Parathyroid adenoma (tissue), 2 donors: Measurements from ENCODE around the gene GNAT3.

ENCODE experiments used
- H2AFZ ChIP-seq: fragments of 300-600 bp; sonication (generic); one replicate; pipeline ENCODE4 v1.7.0; 2017; ENCODE audit warnings: antibody characterized with exemption, mild to moderate bottlenecking
- H3K27ac ChIP-seq: fragments of 300-600 bp; sonication (generic); one replicate; pipeline ENCODE4 v1.7.0; 2017
- H3K27me3 ChIP-seq: fragments of 300-600 bp; sonication (generic); one replicate; pipeline ENCODE4 v1.7.0; 2017; ENCODE audit warnings: low read length; ENCODE audit not compliant: control insufficient read depth, insufficient read depth
- H3K36me3 ChIP-seq: fragments of 300-600 bp; sonication (generic); one replicate; pipeline ENCODE4 v1.7.0; 2017; ENCODE audit warnings: low read length; ENCODE audit not compliant: control insufficient read depth, insufficient read depth
- H3K4me1 ChIP-seq: fragments of 300-600 bp; sonication (generic); one replicate; pipeline ENCODE4 v1.7.0; 2017; ENCODE audit warnings: control low read depth
- H3K4me2 ChIP-seq: fragments of 300-600 bp; sonication (generic); one replicate; pipeline ENCODE4 v1.7.0; 2017; ENCODE audit warnings: low read length
- H3K4me3 ChIP-seq: fragments of 300-600 bp; sonication (generic); one replicate; pipeline ENCODE4 v1.7.0; 2017; ENCODE audit warnings: low read depth, low read length
- H3K79me2 ChIP-seq: fragments of 300-600 bp; sonication (generic); one replicate; pipeline ENCODE4 v1.7.0; 2017; ENCODE audit warnings: control low read depth
- H3K9ac ChIP-seq: fragments of 300-600 bp; sonication (generic); one replicate; pipeline ENCODE4 v1.7.0; 2017; ENCODE audit warnings: mild to moderate bottlenecking
- H3K9me3 ChIP-seq: fragments of 300-600 bp; sonication (generic); one replicate; pipeline ENCODE4 v1.7.0; 2017; ENCODE audit warnings: low read length; ENCODE audit not compliant: control insufficient read depth
- CTCF ChIP-seq: fragments of 300-600 bp; sonication (generic); IDR thresholded peaks from one replicate; pipeline ENCODE4 v1.7.0; 2017; ENCODE audit warnings: antibody characterized with exemption, mild to moderate bottlenecking
- donor health status: primary hyperparathyroidism.

The GNAT3 gene

GRCh38 chr7:80466636-80467035 lies 45.2 kb downstream of the GNAT3 start:
- Histone ChIP-seq H3K27me3 (no peaks in the 10 kb centered on the region), H3K27ac (no peak overlapping the region), H3K79me2 (no peaks in the 10 kb centered on the region), H3K9ac (no peak overlapping the region), H3K4me2 (no peak overlapping the region), H3K36me3 (no peaks in the 10 kb centered on the region), H3K4me3 (no peak overlapping the region), H3K9me3 (no peaks in the 10 kb centered on the region), H3K4me1 (no peaks in the 10 kb centered on the region), H2AFZ (no peak overlapping the region)
- no peak for TF ChIP-seq CTCF

GRCh38 chr7:80464211-80464610 lies 47.7 kb downstream of the GNAT3 start:
- Histone ChIP-seq H3K79me2 (no peaks in the 10 kb centered on the region), H3K36me3 (no peaks in the 10 kb centered on the region), H3K9ac (no peak overlapping the region), H3K27ac (no peak overlapping the region), H3K4me1 (no peaks in the 10 kb centered on the region), H2AFZ (no peak overlapping the region), H3K27me3 (no peaks in the 10 kb centered on the region), H3K4me3 (no peak overlapping the region), H3K9me3 (no peaks in the 10 kb centered on the region), H3K4me2 (no peak overlapping the region)
- no peak for TF ChIP-seq CTCF

- Histone ChIP-seq H3K9me3 (no peaks in the 10 kb centered on the region), H3K27me3 (no peaks in the 10 kb centered on the region), H3K4me1 (no peaks in the 10 kb centered on the region), H3K4me3 (no peak overlapping the region), H3K4me2 (no peak overlapping the region), H2AFZ (no peak overlapping the region), H3K79me2 (no peaks in the 10 kb centered on the region), H3K36me3 (no peaks in the 10 kb centered on the region), H3K9ac (no peak overlapping the region), H3K27ac (no peak overlapping the region)
- no peak for TF ChIP-seq CTCF
Measured at GRCh38 chr7:80463272-80463920, 48.5 kb downstream of the GNAT3 start.

- Histone ChIP-seq H3K4me1 (no peaks in the 10 kb centered on the region), H2AFZ (no peak overlapping the region)
Measured at GRCh38 chr7:80460857-80461256, 51.0 kb downstream of the GNAT3 start.

More at GRCh38 chr7:80460857-80461256, 51.0 kb downstream of the GNAT3 start:
- Histone ChIP-seq H3K4me3 (no peak overlapping the region), H3K27me3 (no peaks in the 10 kb centered on the region), H3K9ac (no peak overlapping the region), H3K9me3 (no peaks in the 10 kb centered on the region), H3K4me2 (no peak overlapping the region), H3K27ac (no peak overlapping the region), H3K36me3 (no peaks in the 10 kb centered on the region), H3K79me2 (no peaks in the 10 kb centered on the region)
- no peak for TF ChIP-seq CTCF
